ENCODE measurements around the gene ADGRL3. TPM values are rescaled to one million over a fixed set of nuclear protein-coding genes. Genes with fewer than 3 reads are reported as not detected.

The ADGRL3 gene
- total RNA-seq, 4 donors from 2014 or later: 2.2 to 10.0 (median 4.6) TPM

GRCh38 chr4:61596606-61597340 lies 396.6 kb downstream of the ADGRL3 start:
- Histone ChIP-seq H3K9me3 (no peaks in the 10 kb centered on the region), H3K4me1 (no peaks in the 10 kb centered on the region), H3K27ac (no peak overlapping the region), H3K36me3 (no peaks in the 10 kb centered on the region), H3K4me3 (no peak overlapping the region), H3K27me3 (no peaks in the 10 kb centered on the region)
- WGBS, 2 donors (ENCODE audit: low coverage in 1 of 2): 67 to 70% methylated on average over 5 of the region's 5 CpGs
- intact Hi-C loops (cut with DNase I; ENCODE audit: low total_unique reads) (no loop called here), in situ Hi-C loops (cut with MboI; ENCODE audit: low pct_ligation_motif_present in 1 of 4, low pct_unique_long_range_greater_than_20kb in 1 of 4, low sequenced_read_pairs in 3 of 4) (no loop called here)
- no peak for DNase-seq
- TF ChIP-seq EP300 (IDR thresholded peaks at IDR 0.05; ENCODE audit: low read depth): no peak

GRCh38 chr4:61603086-61603485 lies 403.0 kb downstream of the ADGRL3 start:
- no peak overlapping the region for H3K4me3 ChIP-seq

DNA sequence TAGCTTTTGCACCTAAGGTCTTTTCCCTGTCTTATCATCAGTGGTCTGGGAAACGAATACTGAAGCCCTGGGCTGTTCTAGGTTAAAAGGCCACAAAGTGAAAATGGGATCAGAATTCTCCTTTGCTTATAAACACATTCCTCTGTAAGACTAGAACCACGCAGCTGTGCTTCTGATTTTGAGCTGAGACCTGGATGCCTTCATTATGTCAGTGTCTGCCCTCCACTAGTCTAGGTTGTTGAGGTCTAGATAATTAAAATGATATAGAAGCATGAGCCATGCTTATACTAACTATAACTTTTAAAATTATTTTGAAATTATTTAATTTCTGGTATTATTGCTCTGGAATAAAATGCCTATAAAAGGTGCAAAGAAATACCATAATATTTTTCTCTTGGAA lies 403.9 kb downstream of the ADGRL3 start:
- Histone ChIP-seq H3K4me1 (no peaks in the 10 kb centered on the region), H3K27ac (no peak overlapping the region), H3K4me3 (no peak overlapping the region), H3K27me3 (no peaks in the 10 kb centered on the region), H3K9me3 (no peaks in the 10 kb centered on the region), H3K36me3 (no peaks in the 10 kb centered on the region)
- 63% methylated on average over 2 of the region's 2 CpGs; no CpG with 5 or more reads in 1 of the 2 donors for WGBS, 2 donors (ENCODE audit: low coverage in 1 of 2)
- no peak for DNase-seq
- TF ChIP-seq, protein P1, sequence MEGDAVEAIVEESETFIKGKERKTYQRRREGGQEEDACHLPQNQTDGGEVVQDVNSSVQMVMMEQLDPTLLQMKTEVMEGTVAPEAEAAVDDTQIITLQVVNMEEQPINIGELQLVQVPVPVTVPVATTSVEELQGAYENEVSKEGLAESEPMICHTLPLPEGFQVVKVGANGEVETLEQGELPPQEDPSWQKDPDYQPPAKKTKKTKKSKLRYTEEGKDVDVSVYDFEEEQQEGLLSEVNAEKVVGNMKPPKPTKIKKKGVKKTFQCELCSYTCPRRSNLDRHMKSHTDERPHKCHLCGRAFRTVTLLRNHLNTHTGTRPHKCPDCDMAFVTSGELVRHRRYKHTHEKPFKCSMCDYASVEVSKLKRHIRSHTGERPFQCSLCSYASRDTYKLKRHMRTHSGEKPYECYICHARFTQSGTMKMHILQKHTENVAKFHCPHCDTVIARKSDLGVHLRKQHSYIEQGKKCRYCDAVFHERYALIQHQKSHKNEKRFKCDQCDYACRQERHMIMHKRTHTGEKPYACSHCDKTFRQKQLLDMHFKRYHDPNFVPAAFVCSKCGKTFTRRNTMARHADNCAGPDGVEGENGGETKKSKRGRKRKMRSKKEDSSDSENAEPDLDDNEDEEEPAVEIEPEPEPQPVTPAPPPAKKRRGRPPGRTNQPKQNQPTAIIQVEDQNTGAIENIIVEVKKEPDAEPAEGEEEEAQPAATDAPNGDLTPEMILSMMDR (IDR thresholded peaks at IDR 0.05): no peak
- TF ChIP-seq EP300 (IDR thresholded peaks at IDR 0.05; ENCODE audit: low read depth): no peak
- no peak for TF ChIP-seq POLR2A (IDR thresholded peaks at IDR 0.05)
- no peak for TF ChIP-seq POLR2AphosphoS5 (IDR thresholded peaks at IDR 0.05)
- intact Hi-C loops (cut with DNase I; ENCODE audit: low total_unique reads) (no loop called here), in situ Hi-C loops (cut with MboI; ENCODE audit: low pct_ligation_motif_present in 1 of 4, low pct_unique_long_range_greater_than_20kb in 1 of 4, low sequenced_read_pairs in 3 of 4) (no loop called here)

More at GRCh38 chr4:61603086-61603485, 403.0 kb downstream of the ADGRL3 start:
- Histone ChIP-seq H3K9me3 (no peaks in the 10 kb centered on the region), H3K4me1 (no peaks in the 10 kb centered on the region), H3K27ac (no peak overlapping the region), H3K27me3 (no peaks in the 10 kb centered on the region), H3K36me3 (no peaks in the 10 kb centered on the region)
- intact Hi-C loops (cut with DNase I; ENCODE audit: low total_unique reads) (no loop called here), in situ Hi-C loops (cut with MboI; ENCODE audit: low pct_ligation_motif_present in 1 of 4, low pct_unique_long_range_greater_than_20kb in 1 of 4, low sequenced_read_pairs in 3 of 4) (no loop called here)
- 79 to 84% methylated on average over 3 of the region's 3 CpGs for WGBS, 2 donors (ENCODE audit: low coverage in 1 of 2)
- no peak for TF ChIP-seq POLR2AphosphoS5 (IDR thresholded peaks at IDR 0.05)
- no peak for TF ChIP-seq POLR2A (IDR thresholded peaks at IDR 0.05)
- TF ChIP-seq, protein P1 (IDR thresholded peaks at IDR 0.05): no peak
- no peak for TF ChIP-seq EP300 (IDR thresholded peaks at IDR 0.05; ENCODE audit: low read depth)
- no peak for DNase-seq

DNA sequence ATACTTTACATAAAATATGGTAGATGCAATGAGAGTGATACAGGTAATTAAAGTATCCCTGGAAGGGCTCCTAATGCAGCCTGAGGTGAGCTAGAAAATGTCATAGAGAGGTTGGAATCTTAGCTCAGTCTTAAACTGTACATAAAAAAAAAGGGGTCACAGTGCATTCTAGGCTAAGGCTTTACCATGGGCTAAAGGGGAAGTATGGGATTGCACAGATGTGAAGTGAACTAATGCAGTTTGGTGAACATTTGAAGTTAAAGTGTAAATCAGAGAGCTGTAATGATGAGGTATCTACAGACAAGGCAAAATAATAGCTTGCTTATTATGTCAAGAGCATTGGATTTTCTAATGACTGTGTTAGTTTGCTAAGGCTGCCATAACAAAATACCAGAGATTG lies 405.9 kb downstream of the ADGRL3 start:
- no peak overlapping the region for H3K4me3 ChIP-seq

More for the DNA sequence above, 405.9 kb downstream of the ADGRL3 start:
- in situ Hi-C loops (cut with MboI; ENCODE audit: low pct_ligation_motif_present in 1 of 4, low pct_unique_long_range_greater_than_20kb in 1 of 4, low sequenced_read_pairs in 3 of 4) (no loop called here), intact Hi-C loops (cut with DNase I; ENCODE audit: low total_unique reads) (no loop called here)
- no peak overlapping the region for H3K27ac ChIP-seq
- no peaks in the 10 kb centered on the region for H3K36me3 ChIP-seq
- no peak for TF ChIP-seq EP300 (IDR thresholded peaks at IDR 0.05; ENCODE audit: low read depth)
- no peak for TF ChIP-seq POLR2AphosphoS5 (IDR thresholded peaks at IDR 0.05)
- no peak for TF ChIP-seq POLR2A (IDR thresholded peaks at IDR 0.05)
- TF ChIP-seq, protein P1 (IDR thresholded peaks at IDR 0.05): no peak
- H3K9me3 ChIP-seq: no peaks in the 10 kb centered on the region
- H3K4me1 ChIP-seq: no peaks in the 10 kb centered on the region
- H3K27me3 ChIP-seq: no peaks in the 10 kb centered on the region
- DNase-seq: no peak

Data from transverse colon (tissue), 4 donors.